Fibroblast of gingiva (primary cell): ENCODE measurements around the gene TOM1.

ENCODE experiments used
- DNase-seq: peaks from one replicate; pipeline ENCODE4 v3.0.0-alpha.2; 2011; ENCODE audit warnings: low read depth

TOM1 gene

GRCh38 chr22:35324067-35324466 is 24.4 kb downstream of the TOM1 start:
- DNase-seq = no peak

GRCh38 chr22:35324762-35325161 is 25.1 kb downstream of the TOM1 start:
- DNase-seq = no peak

- DNase-seq = no peak
These were observed 25.5 kb downstream of the TOM1 start for GRCh38 chr22:35325209-35325608.

- DNase-seq = no peak
These were observed 27.3 kb downstream of the TOM1 start for GRCh38 chr22:35326854-35327562.

GRCh38 chr22:35327690-35328471 is 28.2 kb downstream of the TOM1 start:
- no peak for DNase-seq

GRCh38 chr22:35328472-35328885 is 28.8 kb downstream of the TOM1 start:
- DNase-seq = no peak

- DNase-seq = no peak
These were observed 29.6 kb downstream of the TOM1 start for GRCh38 chr22:35329114-35329847.

- peak; percentile 80 for DNase-seq
These were observed 30.7 kb downstream of the TOM1 start for GRCh38 chr22:35330258-35330861.

- no peak for DNase-seq
These were observed 32.6 kb downstream of the TOM1 start for GRCh38 chr22:35332278-35332677.

GRCh38 chr22:35333220-35333619 is 33.5 kb downstream of the TOM1 start:
- no peak for DNase-seq

GRCh38 chr22:35334004-35334403 is 34.3 kb downstream of the TOM1 start:
- no peak for DNase-seq

GRCh38 chr22:35335468-35335867 is 35.8 kb downstream of the TOM1 start:
- no peak for DNase-seq

- DNase-seq = no peak
These were observed 36.5 kb downstream of the TOM1 start for GRCh38 chr22:35335936-35336781.

GRCh38 chr22:35337932-35338331 is 38.2 kb downstream of the TOM1 start:
- DNase-seq = no peak

- DNase-seq = no peak
These were observed 41.6 kb downstream of the TOM1 start for GRCh38 chr22:35341090-35341874.

GRCh38 chr22:35342390-35342789 is 42.7 kb downstream of the TOM1 start:
- no peak for DNase-seq

- no peak for DNase-seq
These were observed 44.2 kb downstream of the TOM1 start for GRCh38 chr22:35343664-35344550.

- DNase-seq = no peak
These were observed 45.4 kb downstream of the TOM1 start for GRCh38 chr22:35344956-35345690.
